B cell (primary cell): ENCODE measurements around the gene ADK. TPM values are rescaled to one million over a fixed set of nuclear protein-coding genes. Genes with fewer than 3 reads are reported as not detected.

ENCODE experiments used
- ATAC-seq: fragments of 200-7000 bp; cut with Tn5 transposase; one replicate; pipeline ENCODE4 v1.10.0; 2021; ENCODE audit warnings: low read depth, mild to moderate bottlenecking, moderate number of reproducible peaks, moderate library complexity
- CTCF ChIA-PET: fragments of 350-600 bp; sonication (Branson Sonifier 250); formaldehyde crosslinking; loops from one replicate; lab custom pipeline; 2021; ENCODE audit warnings: antibody characterized with exemption, inconsistent platforms; lab: Charles Lee
- POLR2A ChIA-PET: fragments of 350-600 bp; sonication (Branson Sonifier 250); formaldehyde crosslinking; loops from one replicate; lab custom pipeline; 2021; ENCODE audit warnings: antibody characterized with exemption; lab: Charles Lee
- DNase-seq: peaks from one replicate; pipeline ENCODE4 v3.0.0; 2013
- H2AFZ ChIP-seq: 2 replicates; pipeline ENCODE4 v1.6.1; 2012; ENCODE audit warnings: mild to moderate bottlenecking, low read depth, low read length; ENCODE audit not compliant: insufficient read depth, poor library complexity, severe bottlenecking
- H3K27ac ChIP-seq, 2 donors: 1 replicate in 1 of 2; 2 replicates in 1 of 2; pipeline ENCODE4 v1.5.1; 2012 to 2013; ENCODE audit warnings: low read length in 2 of 2, mild to moderate bottlenecking in 2 of 2, moderate library complexity in 1 of 2
- H3K27me3 ChIP-seq, 4 experiments: fragments of 200-600 bp in 1 of 4; sonication (generic) in 1 of 4; replicated peaks in 1 of 4; 1 replicate in 2 of 4; 2 replicates in 2 of 4; pipeline versions ENCODE4 v1.6.1 to v1.7.0; 2013 to 2016; ENCODE audit warnings: low read length in 3 of 4, mild to moderate bottlenecking in 2 of 4, mixed read lengths in 1 of 4, moderate library complexity in 1 of 4; ENCODE audit not compliant: insufficient read depth in 4 of 4, control insufficient read depth in 3 of 4; ENCODE audit errors: control extremely low read depth in 1 of 4
- H3K36me3 ChIP-seq, 2 experiments: replicated peaks in 1 of 2; 1 replicate in 1 of 2; 2 replicates in 1 of 2; pipeline versions ENCODE4 v1.6.1 to v1.7.1; 2013; ENCODE audit warnings: low read length in 1 of 2; ENCODE audit not compliant: insufficient read depth in 2 of 2, control insufficient read depth in 1 of 2; ENCODE audit errors: control extremely low read depth in 1 of 2, extremely low read depth in 1 of 2
- H3K4me1 ChIP-seq, 2 donors: fragments of 200-600 bp in 1 of 2; sonication (generic) in 1 of 2; 1 replicate in 1 of 2; 2 replicates in 1 of 2; pipeline versions ENCODE4 v1.5.1 to v1.6.1; 2013 to 2017; ENCODE audit warnings: low read length in 2 of 2; ENCODE audit not compliant: control insufficient read depth in 2 of 2, insufficient read depth in 2 of 2
- H3K4me2 ChIP-seq: replicated peaks from 2 replicates; pipeline ENCODE3; 2012; ENCODE audit warnings: mild to moderate bottlenecking, low read depth, low read length; ENCODE audit not compliant: poor library complexity, severe bottlenecking
- H3K4me3 ChIP-seq, 5 experiments: fragments of 200-600 bp in 1 of 5; sonication (generic) in 1 of 5; 1 replicate in 3 of 5; 2 replicates in 2 of 5; pipeline versions ENCODE4 v1.5.1 to v1.7.0; 2011 to 2016; ENCODE audit warnings: low read length in 4 of 5, mild to moderate bottlenecking in 4 of 5, low read depth in 2 of 5, control low read depth in 1 of 5, moderate library complexity in 1 of 5; ENCODE audit not compliant: insufficient read depth in 1 of 5; ENCODE audit errors: control extremely low read depth in 1 of 5, extremely low read depth in 1 of 5
- H3K79me2 ChIP-seq: fragments of 200-600 bp; sonication (generic); one replicate; pipeline ENCODE4 v1.6.0; 2016; ENCODE audit warnings: low read length; ENCODE audit not compliant: control insufficient read depth, insufficient read depth
- H3K9ac ChIP-seq: fragments of 200-600 bp; sonication (generic); 2 replicates; pipeline ENCODE4 v1.6.1; 2017; ENCODE audit warnings: mild to moderate bottlenecking, low read length, moderate library complexity
- H3K9me3 ChIP-seq, 3 donors: one replicate each; pipeline versions ENCODE4 v1.6.1 to v1.7.1; 2013; ENCODE audit warnings: low read length in 2 of 3; ENCODE audit not compliant: control insufficient read depth in 2 of 3, insufficient read depth in 1 of 3; ENCODE audit errors: control extremely low read depth in 1 of 3
- H4K20me1 ChIP-seq: 2 replicates; pipeline ENCODE4 v1.6.0; 2012; ENCODE audit warnings: mild to moderate bottlenecking, low read length; ENCODE audit not compliant: insufficient read depth, control insufficient read depth, poor library complexity, severe bottlenecking
- H3K27ac Mint-ChIP-seq: one replicate; pipeline ENCODE4 v1.8.0; 2021; ENCODE audit warnings: mixed read lengths
- H3K27me3 Mint-ChIP-seq: one replicate; pipeline ENCODE4 v1.8.0; 2021; ENCODE audit warnings: mixed read lengths
- H3K4me1 Mint-ChIP-seq: one replicate; pipeline ENCODE4 v1.8.0; 2021; ENCODE audit warnings: mixed read lengths
- H3K4me3 Mint-ChIP-seq: one replicate; pipeline ENCODE4 v1.8.0; 2021; ENCODE audit warnings: mixed read lengths
- H3K9me3 Mint-ChIP-seq: one replicate; pipeline ENCODE4 v1.8.0; 2022; ENCODE audit warnings: mixed read lengths; ENCODE audit not compliant: insufficient read depth
- CTCF ChIP-seq: fragments of 200-600 bp; IDR thresholded peaks from one replicate; pipeline ENCODE4 v1.8.0; 2022; ENCODE audit warnings: antibody characterized with exemption, mild to moderate bottlenecking
- EZH2 ChIP-seq: IDR thresholded peaks from 2 replicates; pipeline ENCODE4 v1.6.1; 2012; ENCODE audit warnings: borderline replicate concordance, low read depth, mild to moderate bottlenecking, moderate library complexity, low read length; ENCODE audit not compliant: insufficient read depth, poor library complexity, severe bottlenecking
- WGBS: methylation state at CpG from one replicate; pipeline ENCODE4 v1.1.5; 2013; ENCODE audit warnings: missing lambda C conversion rate; ENCODE audit not compliant: insufficient coverage; 5-methylcytosine and 5-hydroxymethylcytosine counted together
- intact Hi-C: fragments of 100-400 bp; cut with micrococcal nuclease; formaldehyde crosslinking; loops from one replicate; pipeline ENCODE4 v1.10.0; 2022
- polyA plus RNA-seq: library from polyadenylated mRNA; depleted of rRNA; stranded (reverse); fragments of >200 nt; gene quantifications from 2 replicates; pipeline ENCODE4 v1.2.3, GENCODE V29; 2012
- total RNA-seq, 2 donors: library from RNA; stranded (reverse); fragments of 120-200 nt in 1 of 2; gene quantifications; 1 replicate in 1 of 2; 2 replicates in 1 of 2; pipeline versions ENCODE4 v1.2.3 to v1.2.4, GENCODE V29; 2013 to 2022

ADK gene
- total and polyA plus RNA-seq, 2 donors (not counting 1 experiment from before 2014, with no cell fraction given): 37.2 to 52.6 TPM

DNA sequence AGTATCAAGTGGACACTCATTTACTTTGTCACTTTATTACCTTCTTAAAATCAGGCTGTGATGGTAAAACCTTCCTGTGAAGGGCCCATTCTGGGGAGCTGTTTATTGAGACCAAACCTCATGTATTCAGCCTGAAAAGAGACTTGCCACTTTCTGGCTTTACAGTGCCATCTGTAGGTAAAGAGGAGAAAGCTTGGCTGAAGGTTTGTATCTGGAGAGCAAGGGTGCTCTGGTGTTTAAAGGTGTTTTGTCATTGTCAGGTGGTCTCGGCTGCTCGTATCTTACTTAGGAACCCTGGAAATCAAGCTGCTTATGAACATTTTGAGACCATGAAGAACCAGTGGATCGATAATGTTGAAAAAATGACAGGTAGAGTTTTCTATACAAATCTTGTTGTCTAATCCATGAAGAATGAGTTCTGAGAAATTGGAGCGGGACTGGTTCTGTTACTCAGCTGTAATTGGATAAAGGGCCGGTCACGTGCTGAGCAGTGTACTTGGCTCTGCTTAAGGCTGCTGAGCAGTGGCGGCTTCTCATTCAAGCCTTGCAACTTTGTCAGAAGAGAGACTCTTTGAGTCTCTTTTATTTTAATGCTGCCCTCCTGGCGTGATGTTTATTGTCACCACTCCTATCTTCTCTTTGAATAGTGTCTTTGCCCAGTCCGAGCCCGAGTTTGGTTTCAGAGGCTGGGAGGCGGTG is 47.3 kb upstream of the ADK start:
- Histone ChIP-seq H3K27ac (no peak overlapping the region), H3K4me2 (no peak overlapping the region), H3K9ac (no peak overlapping the region), H3K9me3 (no peaks in the 10 kb centered on the region), H3K79me2 (no peaks in the 10 kb centered on the region), H3K4me1 (no peaks in the 10 kb centered on the region), H4K20me1 (no peaks in the 10 kb centered on the region), H2AFZ (no peak overlapping the region), H3K36me3 (peaks cover 13 to 61% of the 10 kb centered on the region in 2 experiments), H3K4me3 (no peak overlapping the region), H3K27me3 (no peaks in the 10 kb centered on the region)
- CTCF ChIA-PET: interaction anchor here (0.8 to 3.5 kb wide), 14 partner anchors 10 to 254 kb away, joined by 3 to 29 read pairs (median 4); no protein-coding TSS in a partner anchor
- Mint-ChIP-seq H3K27me3 (no peaks in the 10 kb centered on the region), H3K4me1 (peaks cover 2% of the 10 kb centered on the region), H3K4me3 (no peak overlapping the region), H3K27ac (no peak overlapping the region), H3K9me3 (no peaks in the 10 kb centered on the region)
- ATAC-seq (no peak), DNase-seq (peak; percentile 26)
- intact Hi-C loops: loop anchor here (1.0 kb wide), 1 partner anchor 217 kb away; no protein-coding TSS in a partner anchor
- POLR2A ChIA-PET: no interaction called here
- 93% methylated on average over 7 of the region's 11 CpGs for WGBS
- TF ChIP-seq CTCF (peak; percentile 9), EZH2 (no peak)

DNA sequence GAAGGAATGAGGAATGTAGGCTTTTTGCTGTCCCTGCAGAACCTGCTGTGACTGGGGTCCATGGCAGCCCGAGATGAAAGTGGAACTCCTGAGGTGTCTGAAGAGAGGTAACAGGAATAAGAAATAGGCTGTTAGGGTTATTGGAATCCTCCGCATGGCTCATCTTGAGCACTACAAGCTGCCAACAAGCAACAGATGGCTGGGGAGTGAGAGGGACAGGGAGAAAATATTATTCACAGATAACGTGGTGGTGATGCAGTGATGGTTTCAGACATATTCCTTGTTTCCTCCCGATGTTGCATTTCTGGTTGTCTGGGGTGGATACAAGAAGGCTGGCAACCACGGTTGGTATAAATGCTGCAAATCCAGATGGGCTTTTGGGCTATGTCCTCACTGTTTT is 46.5 kb upstream of the ADK start:
- intact Hi-C loops: no loop called here
- no peak overlapping the region for H3K9ac ChIP-seq
- Mint-ChIP-seq H3K27ac (peak overlapping the region; percentile 11), H3K27me3 (no peaks in the 10 kb centered on the region), H3K4me3 (no peak overlapping the region), H3K9me3 (no peaks in the 10 kb centered on the region), H3K4me1 (no peaks in the 10 kb centered on the region)
- H3K27ac ChIP-seq: no peak overlapping the region
- no peaks in the 10 kb centered on the region for H4K20me1 ChIP-seq
- H3K27me3 ChIP-seq: no peaks in the 10 kb centered on the region
- 94% methylated on average over 5 of the region's 5 CpGs for WGBS
- no peaks in the 10 kb centered on the region for H3K79me2 ChIP-seq
- no peak for TF ChIP-seq EZH2
- TF ChIP-seq CTCF: no peak
- no peak for DNase-seq
- H3K36me3 ChIP-seq: peaks cover 13 to 60% of the 10 kb centered on the region in 2 experiments
- ChIA-PET POLR2A (no interaction called here), CTCF (interaction anchor here (1.7 to 3.5 kb wide), 3 partner anchors 146 to 225 kb away, joined by 3 to 29 read pairs (median 8); no protein-coding TSS in a partner anchor)
- H2AFZ ChIP-seq: no peak overlapping the region
- no peak for ATAC-seq
- H3K4me3 ChIP-seq: no peak overlapping the region
- no peaks in the 10 kb centered on the region for H3K4me1 ChIP-seq
- no peak overlapping the region for H3K4me2 ChIP-seq
- H3K9me3 ChIP-seq: no peaks in the 10 kb centered on the region
